ENCODE measurements around the gene PDZRN4.
A peak's percentile ranks its signal among the peaks of the same experiment; 100 is the strongest.

The PDZRN4 gene

DNA sequence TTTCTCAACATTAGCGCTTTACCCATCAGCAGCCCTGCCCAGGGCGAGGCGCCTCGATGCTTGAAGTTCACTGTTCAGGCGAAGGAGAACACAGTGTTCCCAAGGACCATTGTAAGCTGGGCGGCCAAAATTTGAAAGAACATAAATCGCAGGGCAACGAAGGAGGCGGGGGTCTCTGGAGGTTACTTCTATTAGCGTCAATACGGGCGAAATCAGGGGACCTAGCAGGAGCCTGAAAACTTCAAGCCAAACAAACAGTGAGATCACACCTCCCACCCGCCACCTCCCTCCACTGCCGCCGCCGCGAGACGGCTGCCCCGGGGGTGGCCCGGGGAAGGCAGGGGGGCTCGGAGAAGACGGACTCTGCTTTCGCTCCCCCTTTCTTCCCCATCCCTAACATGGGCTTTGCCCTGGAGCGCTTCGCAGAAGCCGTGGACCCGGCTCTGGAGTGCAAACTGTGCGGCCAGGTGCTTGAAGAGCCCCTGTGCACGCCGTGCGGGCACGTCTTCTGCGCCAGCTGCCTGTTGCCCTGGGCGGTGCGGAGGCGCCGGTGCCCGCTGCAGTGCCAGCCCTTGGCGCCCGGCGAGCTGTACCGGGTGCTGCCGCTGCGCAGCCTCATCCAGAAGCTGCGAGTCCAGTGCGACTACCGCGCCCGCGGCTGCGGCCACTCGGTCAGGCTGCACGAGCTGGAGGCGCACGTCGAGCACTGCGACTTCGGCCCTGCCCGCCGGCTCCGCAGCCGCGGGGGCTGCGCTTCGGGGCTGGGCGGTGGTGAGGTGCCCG is at the start of gene PDZRN4:
Gene PDZRN4, plus strand, starts transcription at position 263 of the 783 bp plus-strand sequence.
- no peaks in the 10 kb centered on the region for H3K9me3 ChIP-seq (ENCODE audit: insufficient read depth, low read depth, low read length)
- H3K36me3 ChIP-seq (ENCODE audit: insufficient read depth, low read length) = no peaks in the 10 kb centered on the region
- H3F3A ChIP-seq (ENCODE audit: low read depth) = no peaks in the 10 kb centered on the region
- no peak within 1 kb of the TSS for H2AFZ ChIP-seq (ENCODE audit: low read length)
- no peak for TF ChIP-seq EZH2phosphoT487 (IDR thresholded peaks at IDR 0.05; ENCODE audit: borderline replicate concordance)
- TF ChIP-seq, protein P1, sequence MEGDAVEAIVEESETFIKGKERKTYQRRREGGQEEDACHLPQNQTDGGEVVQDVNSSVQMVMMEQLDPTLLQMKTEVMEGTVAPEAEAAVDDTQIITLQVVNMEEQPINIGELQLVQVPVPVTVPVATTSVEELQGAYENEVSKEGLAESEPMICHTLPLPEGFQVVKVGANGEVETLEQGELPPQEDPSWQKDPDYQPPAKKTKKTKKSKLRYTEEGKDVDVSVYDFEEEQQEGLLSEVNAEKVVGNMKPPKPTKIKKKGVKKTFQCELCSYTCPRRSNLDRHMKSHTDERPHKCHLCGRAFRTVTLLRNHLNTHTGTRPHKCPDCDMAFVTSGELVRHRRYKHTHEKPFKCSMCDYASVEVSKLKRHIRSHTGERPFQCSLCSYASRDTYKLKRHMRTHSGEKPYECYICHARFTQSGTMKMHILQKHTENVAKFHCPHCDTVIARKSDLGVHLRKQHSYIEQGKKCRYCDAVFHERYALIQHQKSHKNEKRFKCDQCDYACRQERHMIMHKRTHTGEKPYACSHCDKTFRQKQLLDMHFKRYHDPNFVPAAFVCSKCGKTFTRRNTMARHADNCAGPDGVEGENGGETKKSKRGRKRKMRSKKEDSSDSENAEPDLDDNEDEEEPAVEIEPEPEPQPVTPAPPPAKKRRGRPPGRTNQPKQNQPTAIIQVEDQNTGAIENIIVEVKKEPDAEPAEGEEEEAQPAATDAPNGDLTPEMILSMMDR (conservative IDR thresholded peaks at IDR 0.05; ENCODE audit: low read length) = no peak
- H3K4me2 ChIP-seq (ENCODE audit: low read depth, low read length, poor library complexity, severe bottlenecking) = no peak within 1 kb of the TSS
- no peak within 1 kb of the TSS for H3K9ac ChIP-seq (ENCODE audit: low read depth, low read length, poor library complexity, severe bottlenecking)
- H3K4me3 ChIP-seq (ENCODE audit: low read length, poor library complexity, severe bottlenecking) = no peak within 1 kb of the TSS
- no peaks in the 10 kb centered on the region for H3K79me2 ChIP-seq (ENCODE audit: insufficient read depth, low read length)
- H3K27me3 ChIP-seq (ENCODE audit: insufficient read depth, low read length, poor library complexity, severe bottlenecking) = no peaks in the 10 kb centered on the region
- no peaks in the 10 kb centered on the region for H4K20me1 ChIP-seq (ENCODE audit: insufficient read depth, low read length, poor library complexity, severe bottlenecking)
- H3K9me2 ChIP-seq (replicated peaks; ENCODE audit: low read depth, low read length) = no peaks in the 10 kb centered on the region
- peaks cover 31% of the 10 kb centered on the region for H3K4me1 ChIP-seq (ENCODE audit: insufficient read depth, low read length, poor library complexity, severe bottlenecking)

DNA sequence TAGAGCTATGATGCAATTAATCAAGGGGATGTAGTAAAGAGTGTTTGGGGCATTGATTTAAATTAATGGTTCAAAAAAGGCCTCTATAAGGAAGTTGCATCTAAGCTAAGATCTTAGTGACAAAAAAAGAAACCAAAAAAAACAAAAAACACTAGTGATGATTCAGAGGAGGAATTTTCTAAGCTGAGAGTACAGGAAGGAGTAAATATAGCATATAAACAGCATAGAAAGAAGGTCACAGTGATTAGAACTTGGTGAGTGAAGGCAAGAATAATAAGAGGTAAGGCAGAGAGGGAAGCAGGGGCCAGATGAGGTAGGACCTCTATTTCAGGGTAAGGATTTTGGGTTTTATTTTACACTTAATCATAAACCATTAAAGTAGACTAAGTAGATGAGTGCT is 48.0 kb upstream of the PDZRN4 start:
- no peaks in the 10 kb centered on the region for H3K79me2 ChIP-seq (ENCODE audit: insufficient read depth, low read length)
- H3K9me3 ChIP-seq (ENCODE audit: insufficient read depth, low read depth, low read length) = no peaks in the 10 kb centered on the region
- H3F3A ChIP-seq (ENCODE audit: low read depth) = no peaks in the 10 kb centered on the region
- peaks cover 33% of the 10 kb centered on the region for H3K4me1 ChIP-seq (ENCODE audit: insufficient read depth, low read length, poor library complexity, severe bottlenecking)
- peak overlapping the region; percentile 78; the same call in 1 of the 2 replicates for H2AFZ ChIP-seq (ENCODE audit: low read length)
- H3K9me2 ChIP-seq (replicated peaks; ENCODE audit: low read depth, low read length) = no peaks in the 10 kb centered on the region
- no peaks in the 10 kb centered on the region for H4K20me1 ChIP-seq (ENCODE audit: insufficient read depth, low read length, poor library complexity, severe bottlenecking)
- peak overlapping the region; percentile 20 for H3K4me2 ChIP-seq (ENCODE audit: low read depth, low read length, poor library complexity, severe bottlenecking)
- TF ChIP-seq, protein P1 (conservative IDR thresholded peaks at IDR 0.05; ENCODE audit: low read length) = no peak
- no peak for TF ChIP-seq EZH2phosphoT487 (IDR thresholded peaks at IDR 0.05; ENCODE audit: borderline replicate concordance)
- H3K9ac ChIP-seq (ENCODE audit: low read depth, low read length, poor library complexity, severe bottlenecking) = no peak overlapping the region
- no peak overlapping the region for H3K4me3 ChIP-seq (ENCODE audit: low read length, poor library complexity, severe bottlenecking)
- no peaks in the 10 kb centered on the region for H3K27me3 ChIP-seq (ENCODE audit: insufficient read depth, low read length, poor library complexity, severe bottlenecking)
- H3K36me3 ChIP-seq (ENCODE audit: insufficient read depth, low read length) = no peaks in the 10 kb centered on the region

DNA sequence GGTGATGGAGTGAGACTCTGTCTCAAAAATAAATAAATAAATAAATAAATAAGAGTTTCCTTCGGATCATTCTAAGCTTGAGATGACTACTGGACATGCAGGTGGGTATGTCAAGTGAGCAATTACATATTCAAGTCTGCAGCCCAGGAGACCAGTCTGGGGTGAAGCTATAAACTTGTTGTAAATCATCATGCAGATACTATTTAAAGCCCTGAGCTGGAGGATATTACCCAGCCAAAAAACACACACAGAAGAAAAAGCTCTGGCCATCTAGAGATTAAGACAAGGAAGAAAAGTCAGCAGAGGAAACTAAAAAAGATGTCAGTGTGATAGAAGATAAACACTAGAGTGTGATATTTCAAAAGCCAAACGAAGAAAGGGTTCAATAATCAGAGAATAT is 47.0 kb upstream of the PDZRN4 start:
- H4K20me1 ChIP-seq (ENCODE audit: insufficient read depth, low read length, poor library complexity, severe bottlenecking) = no peaks in the 10 kb centered on the region
- no peaks in the 10 kb centered on the region for H3F3A ChIP-seq (ENCODE audit: low read depth)
- no peak for TF ChIP-seq EZH2phosphoT487 (IDR thresholded peaks at IDR 0.05; ENCODE audit: borderline replicate concordance)
- TF ChIP-seq, protein P1 (conservative IDR thresholded peaks at IDR 0.05; ENCODE audit: low read length) = no peak
- H3K4me1 ChIP-seq (ENCODE audit: insufficient read depth, low read length, poor library complexity, severe bottlenecking) = peaks cover 33% of the 10 kb centered on the region
- no peaks in the 10 kb centered on the region for H3K9me2 ChIP-seq (replicated peaks; ENCODE audit: low read depth, low read length)
- H2AFZ ChIP-seq (ENCODE audit: low read length) = no peak overlapping the region
- H3K36me3 ChIP-seq (ENCODE audit: insufficient read depth, low read length) = no peaks in the 10 kb centered on the region
- no peak overlapping the region for H3K9ac ChIP-seq (ENCODE audit: low read depth, low read length, poor library complexity, severe bottlenecking)
- no peak overlapping the region for H3K4me2 ChIP-seq (ENCODE audit: low read depth, low read length, poor library complexity, severe bottlenecking)
- no peaks in the 10 kb centered on the region for H3K9me3 ChIP-seq (ENCODE audit: insufficient read depth, low read depth, low read length)
- no peak overlapping the region for H3K4me3 ChIP-seq (ENCODE audit: low read length, poor library complexity, severe bottlenecking)
- no peaks in the 10 kb centered on the region for H3K27me3 ChIP-seq (ENCODE audit: insufficient read depth, low read length, poor library complexity, severe bottlenecking)
- H3K79me2 ChIP-seq (ENCODE audit: insufficient read depth, low read length) = no peaks in the 10 kb centered on the region
